Activated B cell treated with CpG ODN at 0.5 μM for 24 hours (primary cell): Measurements from ENCODE around the gene TLR4. TPM values are rescaled to one million over a fixed set of nuclear protein-coding genes. Genes with fewer than 3 reads are reported as not detected.

Experiments
- ATAC-seq: fragments of 200-7000 bp; cut with Tn5 transposase; one replicate; pipeline ENCODE4 v1.10.0; 2021; ENCODE audit warnings: low read depth, mild to moderate bottlenecking, moderate library complexity
- CTCF ChIA-PET: fragments of 350-600 bp; sonication (Branson Sonifier 250); formaldehyde crosslinking; loops from one replicate; lab custom pipeline; 2021; ENCODE audit warnings: antibody characterized with exemption; lab: Charles Lee
- POLR2A ChIA-PET: fragments of 350-600 bp; sonication (Branson Sonifier 250); formaldehyde crosslinking; loops from one replicate; lab custom pipeline; 2021; ENCODE audit warnings: antibody characterized with exemption; lab: Charles Lee
- DNase-seq: peaks from one replicate; pipeline ENCODE4 v3.0.0; 2022
- H3K27ac Mint-ChIP-seq: one replicate; pipeline ENCODE4 v1.8.0; 2020; ENCODE audit warnings: mixed read lengths
- H3K27me3 Mint-ChIP-seq: one replicate; pipeline ENCODE4 v1.8.0; 2021; ENCODE audit warnings: mixed read lengths
- H3K36me3 Mint-ChIP-seq: one replicate; pipeline ENCODE4 v1.8.0; 2021; ENCODE audit warnings: low read depth, mixed read lengths
- H3K4me1 Mint-ChIP-seq: one replicate; pipeline ENCODE4 v1.8.0; 2021; ENCODE audit warnings: mixed read lengths
- H3K4me3 Mint-ChIP-seq: one replicate; pipeline ENCODE4 v1.8.0; 2020; ENCODE audit warnings: mild to moderate bottlenecking, mixed read lengths
- H3K9me3 Mint-ChIP-seq: one replicate; pipeline ENCODE4 v1.8.0; 2020; ENCODE audit warnings: mixed read lengths
- intact Hi-C: fragments of 100-400 bp; cut with micrococcal nuclease; formaldehyde crosslinking; loops from one replicate; pipeline ENCODE4 v1.15.1; 2024
- total RNA-seq: library from RNA; stranded (reverse); gene quantifications from 2 replicates; pipeline ENCODE4 v1.2.3, GENCODE V29; 2022
- TF ChIP-seq, protein P1 (sequence below): fragments of 200-600 bp; IDR thresholded peaks from one replicate; pipeline ENCODE4 v1.8.0; 2022; ENCODE audit warnings: antibody characterized with exemption, mild to moderate bottlenecking

Gene TLR4
- total RNA-seq, 1 donor from 2014 or later = 2.2 TPM

GRCh38 chr9:117681888-117682287 is 22.3 kb upstream of the TLR4 start:
- ATAC-seq (no peak), DNase-seq (no peak)
- peaks cover 20% of the 10 kb centered on the region for H3K27me3 Mint-ChIP-seq
- CTCF ChIA-PET = interaction anchor here (1.1 kb wide), 1 partner anchor 10 kb away, joined by 3 read pairs; no protein-coding TSS in a partner anchor
- intact Hi-C loops = loop anchor here (2.0 kb wide), 1 partner anchor 23 kb away; the partner anchor contains the start of gene TLR4
- POLR2A ChIA-PET = no interaction called here
- no peaks in the 10 kb centered on the region for H3K36me3 Mint-ChIP-seq
- H3K4me1 Mint-ChIP-seq = peaks cover 20% of the 10 kb centered on the region
- no peaks in the 10 kb centered on the region for H3K9me3 Mint-ChIP-seq
- H3K4me3 Mint-ChIP-seq = no peak overlapping the region
- TF ChIP-seq, protein P1, sequence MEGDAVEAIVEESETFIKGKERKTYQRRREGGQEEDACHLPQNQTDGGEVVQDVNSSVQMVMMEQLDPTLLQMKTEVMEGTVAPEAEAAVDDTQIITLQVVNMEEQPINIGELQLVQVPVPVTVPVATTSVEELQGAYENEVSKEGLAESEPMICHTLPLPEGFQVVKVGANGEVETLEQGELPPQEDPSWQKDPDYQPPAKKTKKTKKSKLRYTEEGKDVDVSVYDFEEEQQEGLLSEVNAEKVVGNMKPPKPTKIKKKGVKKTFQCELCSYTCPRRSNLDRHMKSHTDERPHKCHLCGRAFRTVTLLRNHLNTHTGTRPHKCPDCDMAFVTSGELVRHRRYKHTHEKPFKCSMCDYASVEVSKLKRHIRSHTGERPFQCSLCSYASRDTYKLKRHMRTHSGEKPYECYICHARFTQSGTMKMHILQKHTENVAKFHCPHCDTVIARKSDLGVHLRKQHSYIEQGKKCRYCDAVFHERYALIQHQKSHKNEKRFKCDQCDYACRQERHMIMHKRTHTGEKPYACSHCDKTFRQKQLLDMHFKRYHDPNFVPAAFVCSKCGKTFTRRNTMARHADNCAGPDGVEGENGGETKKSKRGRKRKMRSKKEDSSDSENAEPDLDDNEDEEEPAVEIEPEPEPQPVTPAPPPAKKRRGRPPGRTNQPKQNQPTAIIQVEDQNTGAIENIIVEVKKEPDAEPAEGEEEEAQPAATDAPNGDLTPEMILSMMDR = no peak
- no peak overlapping the region for H3K27ac Mint-ChIP-seq

DNA sequence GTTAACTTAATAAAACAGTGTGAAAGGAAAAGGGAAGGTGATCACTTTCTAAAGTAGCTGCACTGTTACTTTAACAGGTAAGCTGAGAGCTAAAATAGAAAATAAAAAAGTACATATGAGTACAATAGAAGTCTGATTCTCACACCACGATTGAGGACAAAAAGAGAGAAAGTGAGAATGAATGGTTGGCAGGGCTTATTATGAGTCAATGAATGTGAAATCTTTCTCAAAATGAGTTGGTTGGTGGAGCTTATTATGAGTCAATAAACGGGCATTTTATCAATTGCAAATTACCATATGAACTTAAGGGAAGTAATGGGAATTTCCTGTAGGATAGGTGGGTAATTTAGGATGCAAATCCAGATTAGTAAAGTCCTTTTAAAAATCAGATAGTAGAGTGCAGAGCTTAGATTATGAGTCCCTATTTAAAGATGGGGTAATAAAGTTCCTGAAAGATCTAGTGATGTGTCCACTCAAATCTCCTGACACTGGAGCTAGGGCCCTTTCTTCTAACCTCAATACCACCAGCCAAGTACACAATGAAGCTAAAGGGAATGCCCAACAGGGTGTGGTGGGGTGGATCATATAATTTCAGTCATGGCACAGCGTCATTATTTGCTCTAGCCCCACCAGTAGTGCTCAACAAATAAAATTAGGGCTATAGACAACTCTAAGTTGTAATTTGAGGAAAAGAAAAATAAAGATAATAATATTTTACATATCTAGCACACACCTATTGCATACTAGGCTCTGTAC is 21.1 kb upstream of the TLR4 start:
- TF ChIP-seq, protein P1 = no peak
- CTCF ChIA-PET = interaction anchor here (1.0 kb wide), 1 partner anchor 19 kb away, joined by 3 read pairs; no protein-coding TSS in a partner anchor
- H3K9me3 Mint-ChIP-seq = peaks cover under 1% of the 10 kb centered on the region
- peaks cover 20% of the 10 kb centered on the region for H3K27me3 Mint-ChIP-seq
- peaks cover 10% of the 10 kb centered on the region for H3K4me1 Mint-ChIP-seq
- no peak for ATAC-seq
- no peak overlapping the region for H3K27ac Mint-ChIP-seq
- intact Hi-C loops = loop anchor here (2.0 kb wide), 1 partner anchor 22 kb away; the partner anchor contains the start of gene TLR4
- H3K4me3 Mint-ChIP-seq = no peak overlapping the region
- POLR2A ChIA-PET = no interaction called here
- no peaks in the 10 kb centered on the region for H3K36me3 Mint-ChIP-seq
- no peak for DNase-seq

DNA sequence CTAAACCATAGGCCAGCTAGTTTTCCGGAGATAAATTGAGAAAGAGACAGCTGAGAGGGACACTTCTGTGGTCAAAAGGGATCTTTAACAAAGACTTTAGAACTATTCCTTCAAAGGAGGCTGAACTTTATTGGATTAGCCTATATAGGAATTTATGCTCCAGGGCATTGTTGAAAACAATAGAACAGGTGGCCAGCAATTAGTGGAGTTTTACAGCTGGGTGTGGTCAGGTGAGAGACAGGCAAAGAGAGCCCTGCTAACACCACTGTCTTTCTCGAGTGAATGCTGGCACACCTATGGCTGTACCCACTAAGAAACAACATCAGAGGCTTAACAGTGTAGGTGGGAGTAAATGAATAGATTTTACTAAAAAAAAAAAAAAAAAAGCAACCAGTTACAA is 16.7 kb upstream of the TLR4 start:
- H3K27me3 Mint-ChIP-seq = peaks cover 20% of the 10 kb centered on the region
- ATAC-seq (no peak), DNase-seq (no peak)
- intact Hi-C loops = no loop called here
- ChIA-PET CTCF (no interaction called here), POLR2A (no interaction called here)
- H3K27ac Mint-ChIP-seq = no peak overlapping the region
- peaks cover 2% of the 10 kb centered on the region for H3K9me3 Mint-ChIP-seq
- H3K4me3 Mint-ChIP-seq = no peak overlapping the region
- peaks cover 3% of the 10 kb centered on the region for H3K4me1 Mint-ChIP-seq
- no peaks in the 10 kb centered on the region for H3K36me3 Mint-ChIP-seq
- TF ChIP-seq, protein P1 = no peak

- ChIA-PET POLR2A (no interaction called here), CTCF (no interaction called here)
- DNase-seq = no peak
- no peaks in the 10 kb centered on the region for H3K36me3 Mint-ChIP-seq
- H3K4me3 Mint-ChIP-seq = no peak overlapping the region
- peaks cover 7% of the 10 kb centered on the region for H3K27me3 Mint-ChIP-seq
- no peaks in the 10 kb centered on the region for H3K4me1 Mint-ChIP-seq
- TF ChIP-seq, protein P1 = no peak
- H3K9me3 Mint-ChIP-seq = peaks cover 2% of the 10 kb centered on the region
- no peak for ATAC-seq
- intact Hi-C loops = no loop called here
- no peak overlapping the region for H3K27ac Mint-ChIP-seq
Observed at GRCh38 chr9:117691367-117691766, 12.8 kb upstream of the TLR4 start.

DNA sequence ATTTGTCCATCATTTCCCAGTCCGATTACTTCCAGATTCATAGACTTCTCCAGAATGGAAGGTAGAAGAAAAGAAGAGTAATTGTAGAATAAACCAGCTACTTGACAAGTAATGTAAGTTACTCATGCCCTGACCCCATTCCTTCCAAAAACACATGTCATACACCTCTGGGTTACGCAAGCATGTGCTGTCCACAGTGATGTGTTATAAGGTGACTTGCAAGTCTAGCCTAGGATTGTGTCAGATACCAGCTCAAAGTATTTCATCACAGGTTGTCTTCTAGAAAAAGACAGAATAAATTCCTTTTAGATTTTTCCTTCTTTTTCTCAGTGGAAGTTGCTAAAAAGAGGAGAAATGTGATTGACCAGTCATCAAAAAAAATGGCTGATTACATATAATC is 8.0 kb upstream of the TLR4 start:
- DNase-seq = no peak
- peaks cover 4% of the 10 kb centered on the region for H3K9me3 Mint-ChIP-seq
- H3K36me3 Mint-ChIP-seq = no peaks in the 10 kb centered on the region
- no peak for ATAC-seq
- TF ChIP-seq, protein P1 = no peak
- intact Hi-C loops = no loop called here
- CTCF ChIA-PET = no interaction called here
- POLR2A ChIA-PET = no interaction called here
- H3K27me3 Mint-ChIP-seq = peaks cover 5% of the 10 kb centered on the region
- no peak overlapping the region for H3K4me3 Mint-ChIP-seq
- H3K27ac Mint-ChIP-seq = no peak overlapping the region
- no peaks in the 10 kb centered on the region for H3K4me1 Mint-ChIP-seq
